ENCODE measurements around the gene STBD1. TPM values are rescaled to one million over a fixed set of nuclear protein-coding genes. Genes with fewer than 3 reads are reported as not detected.
A peak's percentile ranks its signal among the peaks of the same experiment; 100 is the strongest.

Gene STBD1
- total and polyA plus RNA-seq, 9 of the 15 experiments (the other 6 are each of a cell fraction or from before 2014, with no cell fraction given) = 0.08 to 0.64 (median 0.27) TPM; not detected in 2

GRCh38 chr4:76301775-76302162 lies 4.8 kb upstream of the STBD1 start (continued):
- TF ChIP-seq, protein P1, sequence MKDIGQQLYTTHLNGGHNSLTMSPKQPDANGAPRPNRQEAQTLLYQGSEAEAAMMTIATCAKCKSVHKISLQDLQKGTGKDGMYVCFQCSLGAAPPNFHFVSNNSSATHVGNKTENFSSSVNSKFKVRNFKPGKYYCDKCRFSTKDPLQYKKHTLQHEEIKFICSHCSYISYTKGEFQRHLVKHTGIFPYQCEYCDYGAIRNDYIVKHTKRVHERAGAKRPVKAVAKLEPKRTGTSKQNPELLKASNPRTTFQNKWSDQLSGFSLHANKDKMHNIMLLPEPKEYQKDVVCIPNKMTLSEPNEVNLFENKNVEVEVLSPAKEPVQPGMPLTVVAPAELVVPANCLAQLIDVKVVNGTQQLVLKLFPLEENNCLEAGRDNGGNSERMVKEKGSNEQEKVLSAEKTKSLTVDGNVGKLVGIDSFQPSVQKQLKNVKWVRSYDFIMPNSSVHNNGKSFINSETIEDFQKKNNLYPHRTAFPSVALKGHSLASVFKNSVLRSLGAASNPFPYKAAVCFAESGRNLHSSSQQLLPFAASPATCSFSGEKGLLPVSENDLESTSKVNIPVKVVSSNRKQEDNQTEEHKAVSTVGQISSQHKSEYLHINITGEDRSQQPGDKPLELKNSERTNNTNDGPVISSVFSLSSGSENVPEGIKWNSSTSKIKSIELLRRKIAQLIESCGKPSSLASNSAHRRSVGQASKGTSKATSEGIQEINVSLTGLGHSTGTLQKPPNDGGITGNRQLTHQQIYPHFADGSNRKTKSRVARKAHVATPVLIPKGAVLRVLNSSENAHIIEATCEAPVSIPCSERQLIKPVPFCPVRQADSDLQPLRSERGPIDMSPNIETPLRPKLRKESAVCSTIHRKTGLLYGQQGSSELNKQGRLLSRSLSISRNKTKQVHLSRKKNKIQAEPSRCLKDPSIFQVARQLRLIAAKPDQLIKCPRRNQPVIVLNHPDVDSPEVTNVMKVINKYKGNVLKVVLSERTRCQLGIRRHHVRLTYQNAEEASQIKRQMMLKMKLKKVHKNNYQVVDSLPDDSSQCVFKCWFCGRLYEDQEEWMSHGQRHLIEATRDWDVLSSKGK (CRISPR knock-in tag; IDR thresholded peaks at IDR 0.05) = no peak
- TF ChIP-seq KAT2B (IDR thresholded peaks at IDR 0.05; ENCODE audit: low read depth, low read length) (no peak), THAP12 (CRISPR knock-in tag; IDR thresholded peaks at IDR 0.05) (no peak), JUND (IDR thresholded peaks at IDR 0.05; ENCODE audit: borderline replicate concordance, low read depth, low read length) (no peak), JUND (tag; IDR thresholded peaks at IDR 0.05; ENCODE audit: borderline replicate concordance, low read depth, low read length) (no peak), POLR2AphosphoS5 (IDR thresholded peaks at IDR 0.05; ENCODE audit: control insufficient read depth, insufficient read depth, low read depth, low read length) (no peak), TEAD4 (IDR thresholded peaks at IDR 0.05; ENCODE audit: low read length) (no peak), TEAD4 (CRISPR knock-in tag; IDR thresholded peaks at IDR 0.05; ENCODE audit: borderline replicate concordance) (no peak), VEZF1 (CRISPR knock-in tag; IDR thresholded peaks at IDR 0.05) (0 out of 2 replicates have a peak, but pooled peaks have one; percentile 8)
- TF ChIP-seq, protein P2, sequence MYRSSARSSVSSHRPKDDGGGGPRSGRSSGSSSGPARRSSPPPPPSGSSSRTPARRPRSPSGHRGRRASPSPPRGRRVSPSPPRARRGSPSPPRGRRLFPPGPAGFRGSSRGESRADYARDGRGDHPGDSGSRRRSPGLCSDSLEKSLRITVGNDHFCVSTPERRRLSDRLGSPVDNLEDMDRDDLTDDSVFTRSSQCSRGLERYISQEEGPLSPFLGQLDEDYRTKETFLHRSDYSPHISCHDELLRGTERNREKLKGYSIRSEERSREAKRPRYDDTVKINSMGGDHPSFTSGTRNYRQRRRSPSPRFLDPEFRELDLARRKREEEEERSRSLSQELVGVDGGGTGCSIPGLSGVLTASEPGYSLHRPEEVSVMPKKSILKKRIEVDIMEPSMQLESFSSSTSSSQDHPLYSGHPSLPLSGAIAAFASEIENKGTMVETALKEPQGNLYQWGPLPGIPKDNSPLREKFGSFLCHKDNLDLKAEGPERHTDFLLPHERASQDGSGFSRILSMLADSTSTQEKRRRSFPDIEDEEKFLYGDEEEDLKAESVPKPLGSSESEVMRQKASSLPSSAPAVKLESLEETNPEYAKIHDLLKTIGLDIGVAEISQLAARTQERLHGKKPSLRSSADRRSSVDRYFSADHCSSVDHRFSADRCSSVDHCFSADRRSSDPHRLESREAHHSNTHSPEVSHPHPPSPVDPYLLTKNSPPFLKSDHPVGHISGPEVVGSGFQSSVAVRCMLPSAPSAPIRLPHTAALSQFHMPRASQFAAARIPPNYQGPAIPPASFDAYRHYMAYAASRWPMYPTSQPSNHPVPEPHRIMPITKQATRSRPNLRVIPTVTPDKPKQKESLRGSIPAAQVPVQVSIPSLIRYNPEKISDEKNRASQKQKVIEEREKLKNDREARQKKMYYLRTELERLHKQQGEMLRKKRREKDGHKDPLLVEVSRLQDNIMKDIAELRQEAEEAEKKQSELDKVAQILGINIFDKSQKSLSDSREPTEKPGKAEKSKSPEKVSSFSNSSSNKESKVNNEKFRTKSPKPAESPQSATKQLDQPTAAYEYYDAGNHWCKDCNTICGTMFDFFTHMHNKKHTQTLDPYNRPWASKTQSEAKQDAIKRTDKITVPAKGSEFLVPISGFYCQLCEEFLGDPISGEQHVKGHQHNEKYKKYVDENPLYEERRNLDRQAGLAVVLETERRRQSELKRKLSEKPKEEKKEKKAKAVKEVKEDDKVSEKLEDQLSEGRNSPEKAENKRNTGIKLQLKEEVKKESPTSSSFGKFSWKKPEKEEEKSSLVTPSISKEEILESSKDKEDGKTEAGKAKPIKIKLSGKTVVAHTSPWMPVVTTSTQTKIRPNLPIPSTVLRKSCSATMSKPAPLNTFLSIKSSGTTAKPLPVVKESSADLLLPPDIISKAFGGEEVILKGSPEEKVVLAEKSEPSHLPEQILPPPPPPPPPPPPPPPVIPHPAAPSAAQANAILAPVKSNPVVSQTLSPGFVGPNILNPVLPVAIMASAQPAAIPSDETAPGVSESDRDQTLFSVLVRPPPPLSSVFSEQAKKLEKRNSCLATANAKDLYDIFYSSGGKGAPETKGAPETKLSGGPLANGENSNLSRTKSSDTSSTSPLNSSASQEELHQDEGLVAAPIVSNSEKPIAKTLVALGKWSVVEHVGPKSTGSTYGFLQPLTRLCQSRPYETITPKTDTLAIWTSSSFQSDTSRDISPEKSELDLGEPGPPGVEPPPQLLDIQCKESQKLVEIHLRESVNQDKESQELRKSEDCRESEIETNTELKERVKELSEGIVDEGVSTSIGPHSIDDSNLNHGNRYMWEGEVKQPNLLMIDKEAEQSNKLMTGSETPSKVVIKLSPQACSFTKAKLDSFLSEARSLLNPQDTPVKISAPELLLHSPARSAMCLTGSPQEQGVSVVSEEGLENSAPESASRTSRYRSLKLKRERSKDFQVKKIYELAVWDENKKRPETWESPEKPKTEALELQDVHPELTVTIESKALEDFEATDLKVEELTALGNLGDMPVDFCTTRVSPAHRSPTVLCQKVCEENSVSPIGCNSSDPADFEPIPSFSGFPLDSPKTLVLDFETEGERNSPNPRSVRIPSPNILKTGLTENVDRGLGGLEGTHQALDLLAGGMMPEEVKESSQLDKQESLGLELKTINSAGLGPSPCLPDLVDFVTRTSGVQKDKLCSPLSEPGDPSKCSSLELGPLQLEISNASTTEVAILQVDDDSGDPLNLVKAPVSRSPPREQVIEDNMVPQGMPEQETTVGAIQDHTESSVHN (IDR thresholded peaks at IDR 0.05; ENCODE audit: borderline replicate concordance in 1 of 2, low read depth in 1 of 2) = no peak
